ENCODE results near the gene IRF6. TPM values are rescaled to one million over a fixed set of nuclear protein-coding genes. Genes with fewer than 3 reads are reported as not detected.
A peak's percentile ranks its signal among the peaks of the same experiment; 100 is the strongest.

IRF6 gene
- total RNA-seq, 2 experiments from 2014 or later = 1.3 to 1.7 TPM

GRCh38 chr1:209759829-209760359 lies 46.0 kb downstream of the IRF6 start:
- CTCF ChIA-PET = interaction anchor here (1.1 to 3.8 kb wide), 4 partner anchors 8 to 24 kb away, joined by 4 to 17 read pairs (median 4); partner anchors contain the start of gene C1orf74
- no peaks in the 10 kb centered on the region for H3K9me3 Mint-ChIP-seq (ENCODE audit: low read depth)
- peak overlapping the region; percentile 44 for H3K27ac Mint-ChIP-seq
- H3K27me3 Mint-ChIP-seq = no peaks in the 10 kb centered on the region
- H3K36me3 Mint-ChIP-seq = peaks cover 85% of the 10 kb centered on the region
- H3K4me1 Mint-ChIP-seq = peaks cover 75% of the 10 kb centered on the region
- no peak for DNase-seq
- no peak for ATAC-seq
- H3K4me3 Mint-ChIP-seq = peak overlapping the region; percentile 23

DNA sequence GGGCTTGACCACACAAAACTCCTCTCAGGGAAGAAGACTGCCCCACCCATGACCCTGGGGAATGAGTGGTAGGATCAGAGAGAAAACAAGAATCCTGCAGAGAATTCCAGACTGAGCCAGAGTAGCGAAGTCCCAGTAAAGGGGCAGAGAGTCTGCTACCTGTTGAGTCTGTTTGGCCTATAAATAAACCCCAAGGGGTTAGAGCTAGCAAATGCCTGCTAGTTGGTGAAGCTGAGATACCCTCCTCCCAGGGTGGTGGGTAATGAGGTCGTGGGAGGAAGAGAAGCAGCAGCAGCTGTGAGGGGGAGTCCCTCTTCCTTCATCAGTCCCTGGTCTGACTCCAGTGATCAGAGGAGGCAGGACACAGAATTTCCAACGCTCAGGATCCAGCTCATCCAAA lies 47.5 kb downstream of the IRF6 start:
- Mint-ChIP-seq H3K27me3 (no peaks in the 10 kb centered on the region), H3K27ac (peak overlapping the region; percentile 93), H3K4me1 (peaks cover 75% of the 10 kb centered on the region), H3K36me3 (peaks cover 77% of the 10 kb centered on the region), H3K4me3 (peak overlapping the region; percentile 95), H3K9me3 (ENCODE audit: low read depth) (no peaks in the 10 kb centered on the region)
- ATAC-seq (no peak), DNase-seq (no peak)
- CTCF ChIA-PET = interaction anchor here (1.2 to 3.8 kb wide), 4 partner anchors 9 to 26 kb away, joined by 3 to 47 read pairs (median 10); partner anchors contain the start of gene C1orf74

DNA sequence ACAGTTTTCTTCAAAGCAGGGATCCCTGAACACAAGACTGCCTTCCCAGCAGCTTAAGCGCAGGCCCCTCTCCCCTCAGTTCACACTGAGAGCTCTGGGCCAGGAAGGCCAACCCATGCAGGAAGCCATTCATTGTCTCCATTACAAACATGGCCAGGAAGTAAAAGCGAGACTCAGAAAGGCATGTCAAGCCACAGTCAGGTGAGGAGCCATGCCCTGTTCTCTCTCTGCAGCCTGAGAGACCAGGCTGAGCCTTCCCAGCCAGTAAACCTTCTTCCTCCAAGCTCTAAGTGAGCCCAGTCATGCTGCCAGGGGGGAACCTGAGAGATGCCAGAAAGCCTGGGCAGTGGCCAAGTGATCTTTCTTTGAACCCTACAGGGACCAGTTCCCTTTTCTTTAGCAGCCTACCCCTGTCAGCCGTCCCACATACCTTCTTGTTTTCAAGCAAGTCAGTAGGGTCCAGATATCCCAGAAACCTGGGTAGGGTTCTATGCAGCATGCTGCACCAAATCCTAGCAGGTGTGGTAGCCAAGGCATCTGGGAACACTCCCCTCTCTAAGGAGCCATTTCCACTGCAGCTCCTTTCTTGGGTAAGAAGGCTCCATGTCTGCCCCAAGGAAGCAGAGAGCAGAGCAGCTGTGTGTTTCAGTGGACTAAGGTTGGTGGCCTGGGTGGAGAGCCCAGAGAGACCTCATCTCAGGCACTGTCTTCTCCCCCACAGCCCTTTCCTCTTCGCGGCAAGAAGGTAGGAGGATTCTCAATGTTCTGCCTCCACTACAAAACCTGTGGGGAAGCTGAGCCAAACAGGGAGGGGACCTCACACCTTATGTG lies 49.1 kb downstream of the IRF6 start:
- H3K27me3 Mint-ChIP-seq = no peaks in the 10 kb centered on the region
- ATAC-seq (peak; percentile 42), DNase-seq (peak; percentile 65)
- H3K27ac Mint-ChIP-seq = peak overlapping the region; percentile 93
- H3K4me3 Mint-ChIP-seq = peak overlapping the region; percentile 95
- peaks cover 64% of the 10 kb centered on the region for H3K36me3 Mint-ChIP-seq
- CTCF ChIA-PET = interaction anchor here (0.8 to 3.8 kb wide), 11 partner anchors 9 to 180 kb away, joined by 3 to 47 read pairs (median 4); partner anchors contain the start of genes C1orf74 and UTP25
- H3K9me3 Mint-ChIP-seq (ENCODE audit: low read depth) = no peaks in the 10 kb centered on the region
- peaks cover 74% of the 10 kb centered on the region for H3K4me1 Mint-ChIP-seq

- Mint-ChIP-seq H3K4me3 (peak within 1 kb of the TSS; percentile 95), H3K9me3 (ENCODE audit: low read depth) (no peaks in the 10 kb centered on the region), H3K27me3 (no peaks in the 10 kb centered on the region), H3K27ac (peak within 1 kb of the TSS; percentile 93), H3K4me1 (peaks cover 75% of the 10 kb centered on the region), H3K36me3 (peaks cover 57% of the 10 kb centered on the region)
- peak; percentile 95 for DNase-seq
- ATAC-seq = peak; percentile 76
- CTCF ChIA-PET = interaction anchor here (0.8 to 3.7 kb wide), 11 partner anchors 8 to 179 kb away, joined by 3 to 47 read pairs (median 4); partner anchors contain the start of genes C1orf74 and UTP25
Observed at GRCh38 chr1:209755926-209756614, 49.9 kb downstream of the IRF6 start, which contains the start of gene TRAF3IP3. Gene TRAF3IP3 (plus strand): TSS chr1:209756053. CDS start chr1:209760040, 3,987 bp downstream.

- no peaks in the 10 kb centered on the region for H3K27me3 Mint-ChIP-seq
- H3K27ac Mint-ChIP-seq = peak overlapping the region; percentile 93
- no peak for ATAC-seq
- H3K9me3 Mint-ChIP-seq (ENCODE audit: low read depth) = no peaks in the 10 kb centered on the region
- H3K4me3 Mint-ChIP-seq = peak overlapping the region; percentile 95
- no peak for DNase-seq
- H3K4me1 Mint-ChIP-seq = peaks cover 76% of the 10 kb centered on the region
- CTCF ChIA-PET = interaction anchor here (1.0 to 3.7 kb wide), 9 partner anchors 7 to 88 kb away, joined by 3 to 47 read pairs (median 5); partner anchors contain the start of gene C1orf74
- H3K36me3 Mint-ChIP-seq = peaks cover 49% of the 10 kb centered on the region
Observed at GRCh38 chr1:209755256-209755655, 50.7 kb downstream of the IRF6 start.

- Mint-ChIP-seq H3K27ac (peak overlapping the region; percentile 97), H3K27me3 (no peaks in the 10 kb centered on the region), H3K4me3 (peak overlapping the region; percentile 74), H3K36me3 (peaks cover 25% of the 10 kb centered on the region), H3K9me3 (ENCODE audit: low read depth) (no peaks in the 10 kb centered on the region), H3K4me1 (peaks cover 70% of the 10 kb centered on the region)
- ATAC-seq (no peak), DNase-seq (no peak)
- CTCF ChIA-PET = interaction anchor here (1.4 to 7.4 kb wide), 3 partner anchors 15 to 125 kb away, joined by 5 to 105 read pairs (median 9); no protein-coding TSS in a partner anchor
Observed at GRCh38 chr1:209752890-209753289, 53.1 kb downstream of the IRF6 start.

GRCh38 chr1:209751627-209752231 lies 54.2 kb downstream of the IRF6 start:
- CTCF ChIA-PET = interaction anchor here (1.3 to 7.4 kb wide), 4 partner anchors 9 to 72 kb away, joined by 4 to 105 read pairs (median 7); no protein-coding TSS in a partner anchor
- Mint-ChIP-seq H3K4me3 (peak overlapping the region; percentile 74), H3K27me3 (no peaks in the 10 kb centered on the region), H3K27ac (peak overlapping the region; percentile 97), H3K36me3 (peaks cover 15% of the 10 kb centered on the region), H3K9me3 (ENCODE audit: low read depth) (no peaks in the 10 kb centered on the region), H3K4me1 (peaks cover 79% of the 10 kb centered on the region)
- ATAC-seq (peak; percentile 50), DNase-seq (peak; percentile 79)

- no peak for ATAC-seq
- no peaks in the 10 kb centered on the region for H3K27me3 Mint-ChIP-seq
Observed at GRCh38 chr1:209749670-209750323, 56.1 kb downstream of the IRF6 start.

GRCh38 chr1:209749205-209749604 lies 56.7 kb downstream of the IRF6 start:
- Mint-ChIP-seq H3K4me1 (peaks cover 67% of the 10 kb centered on the region), H3K27ac (peak overlapping the region; percentile 84), H3K4me3 (peak overlapping the region; percentile 6), H3K9me3 (ENCODE audit: low read depth) (no peaks in the 10 kb centered on the region), H3K36me3 (peaks cover 4% of the 10 kb centered on the region), H3K27me3 (no peaks in the 10 kb centered on the region)
- CTCF ChIA-PET = interaction anchor here (1.2 to 7.4 kb wide), 13 partner anchors 10 to 202 kb away, joined by 3 to 105 read pairs (median 10); partner anchors contain the start of genes C1orf74 and UTP25
- no peak for ATAC-seq
- DNase-seq = no peak

More at GRCh38 chr1:209749670-209750323, 56.1 kb downstream of the IRF6 start:
- Mint-ChIP-seq H3K4me1 (peaks cover 69% of the 10 kb centered on the region), H3K36me3 (peaks cover 4% of the 10 kb centered on the region), H3K9me3 (ENCODE audit: low read depth) (no peaks in the 10 kb centered on the region), H3K4me3 (peak overlapping the region; percentile 6), H3K27ac (peak overlapping the region; percentile 84)
- CTCF ChIA-PET = interaction anchor here (0.6 to 7.4 kb wide), 10 partner anchors 18 to 181 kb away, joined by 3 to 105 read pairs (median 6); partner anchors contain the start of gene UTP25
- DNase-seq = peak; percentile 53

GRCh38 chr1:209748620-209749019 lies 57.3 kb downstream of the IRF6 start:
- DNase-seq = no peak
- ATAC-seq = no peak
- H3K27me3 Mint-ChIP-seq = no peaks in the 10 kb centered on the region
- peak overlapping the region; percentile 87 for H3K27ac Mint-ChIP-seq
- peaks cover 2% of the 10 kb centered on the region for H3K36me3 Mint-ChIP-seq
- CTCF ChIA-PET = interaction anchor here (0.8 to 7.4 kb wide), 26 partner anchors 8 to 202 kb away, joined by 3 to 105 read pairs (median 8); partner anchors contain the start of genes C1orf74, G0S2, TRAF3IP3 and UTP25
- peaks cover 61% of the 10 kb centered on the region for H3K4me1 Mint-ChIP-seq
- peak overlapping the region; percentile 71 for H3K4me3 Mint-ChIP-seq
- H3K9me3 Mint-ChIP-seq (ENCODE audit: low read depth) = no peaks in the 10 kb centered on the region

- ATAC-seq (peak; percentile 80), DNase-seq (peak; percentile 94)
- H3K27me3 Mint-ChIP-seq = no peaks in the 10 kb centered on the region
- peaks cover 58% of the 10 kb centered on the region for H3K4me1 Mint-ChIP-seq
- no peaks in the 10 kb centered on the region for H3K9me3 Mint-ChIP-seq (ENCODE audit: low read depth)
- peak overlapping the region; percentile 71 for H3K4me3 Mint-ChIP-seq
- peaks cover 2% of the 10 kb centered on the region for H3K36me3 Mint-ChIP-seq
- CTCF ChIA-PET = interaction anchor here (0.7 to 7.4 kb wide), 29 partner anchors 9 to 201 kb away, joined by 3 to 105 read pairs (median 5); partner anchors contain the start of genes C1orf74, G0S2, TRAF3IP3 and UTP25
- H3K27ac Mint-ChIP-seq = peak overlapping the region; percentile 87
Observed at GRCh38 chr1:209747580-209748262, 58.2 kb downstream of the IRF6 start.

Measured in activated CD8-positive, alpha-beta memory T cell treated with anti-CD3 and anti-CD28 coated beads, Interleukin-2, amount 10 ng/mL, durations not matched to agents 7 days and 5 days (primary cell).